ENCODE measurements around the gene CGB1.

DNA sequence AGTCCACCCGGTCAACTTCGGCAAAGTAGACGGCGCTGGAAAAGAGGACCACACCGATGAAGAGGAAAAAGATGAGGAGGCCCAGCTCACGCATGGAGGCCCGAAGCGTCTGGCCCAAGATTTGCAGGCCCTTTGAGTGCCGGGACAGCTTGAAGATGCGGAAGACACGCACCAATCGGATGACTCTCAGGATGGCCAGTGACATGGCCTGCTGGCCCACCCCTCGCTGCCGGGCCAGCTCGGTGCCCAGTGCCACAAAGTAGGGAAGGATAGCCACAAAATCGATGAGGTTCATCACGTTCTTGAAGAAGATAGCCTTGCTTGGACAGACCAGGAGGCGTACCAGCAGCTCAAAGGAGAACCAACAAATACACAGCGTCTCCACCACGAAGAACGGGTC is 33.7 kb upstream of the CGB1 start:
- TF ChIP-seq, protein P1, sequence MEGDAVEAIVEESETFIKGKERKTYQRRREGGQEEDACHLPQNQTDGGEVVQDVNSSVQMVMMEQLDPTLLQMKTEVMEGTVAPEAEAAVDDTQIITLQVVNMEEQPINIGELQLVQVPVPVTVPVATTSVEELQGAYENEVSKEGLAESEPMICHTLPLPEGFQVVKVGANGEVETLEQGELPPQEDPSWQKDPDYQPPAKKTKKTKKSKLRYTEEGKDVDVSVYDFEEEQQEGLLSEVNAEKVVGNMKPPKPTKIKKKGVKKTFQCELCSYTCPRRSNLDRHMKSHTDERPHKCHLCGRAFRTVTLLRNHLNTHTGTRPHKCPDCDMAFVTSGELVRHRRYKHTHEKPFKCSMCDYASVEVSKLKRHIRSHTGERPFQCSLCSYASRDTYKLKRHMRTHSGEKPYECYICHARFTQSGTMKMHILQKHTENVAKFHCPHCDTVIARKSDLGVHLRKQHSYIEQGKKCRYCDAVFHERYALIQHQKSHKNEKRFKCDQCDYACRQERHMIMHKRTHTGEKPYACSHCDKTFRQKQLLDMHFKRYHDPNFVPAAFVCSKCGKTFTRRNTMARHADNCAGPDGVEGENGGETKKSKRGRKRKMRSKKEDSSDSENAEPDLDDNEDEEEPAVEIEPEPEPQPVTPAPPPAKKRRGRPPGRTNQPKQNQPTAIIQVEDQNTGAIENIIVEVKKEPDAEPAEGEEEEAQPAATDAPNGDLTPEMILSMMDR (IDR thresholded peaks at IDR 0.05; ENCODE audit: low read depth, low read length, missing input control): no peak
- TF ChIP-seq SP1 (IDR thresholded peaks at IDR 0.05): no peak
- TF ChIP-seq, protein P2, sequence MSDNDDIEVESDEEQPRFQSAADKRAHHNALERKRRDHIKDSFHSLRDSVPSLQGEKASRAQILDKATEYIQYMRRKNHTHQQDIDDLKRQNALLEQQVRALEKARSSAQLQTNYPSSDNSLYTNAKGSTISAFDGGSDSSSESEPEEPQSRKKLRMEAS (IDR thresholded peaks at IDR 0.05): no peak
- TF ChIP-seq, protein P3, sequence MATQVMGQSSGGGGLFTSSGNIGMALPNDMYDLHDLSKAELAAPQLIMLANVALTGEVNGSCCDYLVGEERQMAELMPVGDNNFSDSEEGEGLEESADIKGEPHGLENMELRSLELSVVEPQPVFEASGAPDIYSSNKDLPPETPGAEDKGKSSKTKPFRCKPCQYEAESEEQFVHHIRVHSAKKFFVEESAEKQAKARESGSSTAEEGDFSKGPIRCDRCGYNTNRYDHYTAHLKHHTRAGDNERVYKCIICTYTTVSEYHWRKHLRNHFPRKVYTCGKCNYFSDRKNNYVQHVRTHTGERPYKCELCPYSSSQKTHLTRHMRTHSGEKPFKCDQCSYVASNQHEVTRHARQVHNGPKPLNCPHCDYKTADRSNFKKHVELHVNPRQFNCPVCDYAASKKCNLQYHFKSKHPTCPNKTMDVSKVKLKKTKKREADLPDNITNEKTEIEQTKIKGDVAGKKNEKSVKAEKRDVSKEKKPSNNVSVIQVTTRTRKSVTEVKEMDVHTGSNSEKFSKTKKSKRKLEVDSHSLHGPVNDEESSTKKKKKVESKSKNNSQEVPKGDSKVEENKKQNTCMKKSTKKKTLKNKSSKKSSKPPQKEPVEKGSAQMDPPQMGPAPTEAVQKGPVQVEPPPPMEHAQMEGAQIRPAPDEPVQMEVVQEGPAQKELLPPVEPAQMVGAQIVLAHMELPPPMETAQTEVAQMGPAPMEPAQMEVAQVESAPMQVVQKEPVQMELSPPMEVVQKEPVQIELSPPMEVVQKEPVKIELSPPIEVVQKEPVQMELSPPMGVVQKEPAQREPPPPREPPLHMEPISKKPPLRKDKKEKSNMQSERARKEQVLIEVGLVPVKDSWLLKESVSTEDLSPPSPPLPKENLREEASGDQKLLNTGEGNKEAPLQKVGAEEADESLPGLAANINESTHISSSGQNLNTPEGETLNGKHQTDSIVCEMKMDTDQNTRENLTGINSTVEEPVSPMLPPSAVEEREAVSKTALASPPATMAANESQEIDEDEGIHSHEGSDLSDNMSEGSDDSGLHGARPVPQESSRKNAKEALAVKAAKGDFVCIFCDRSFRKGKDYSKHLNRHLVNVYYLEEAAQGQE (IDR thresholded peaks at IDR 0.05): no peak
- TF ChIP-seq TAF1 (conservative IDR thresholded peaks at IDR 0.05): no peak
- TF ChIP-seq, protein P4, sequence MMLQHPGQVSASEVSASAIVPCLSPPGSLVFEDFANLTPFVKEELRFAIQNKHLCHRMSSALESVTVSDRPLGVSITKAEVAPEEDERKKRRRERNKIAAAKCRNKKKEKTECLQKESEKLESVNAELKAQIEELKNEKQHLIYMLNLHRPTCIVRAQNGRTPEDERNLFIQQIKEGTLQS (IDR thresholded peaks at IDR 0.05): no peak
- TF ChIP-seq FOXA1 (IDR thresholded peaks at IDR 0.05): no peak
- no peak for TF ChIP-seq RAD21 (IDR thresholded peaks at IDR 0.05)
- TF ChIP-seq, protein P5, sequence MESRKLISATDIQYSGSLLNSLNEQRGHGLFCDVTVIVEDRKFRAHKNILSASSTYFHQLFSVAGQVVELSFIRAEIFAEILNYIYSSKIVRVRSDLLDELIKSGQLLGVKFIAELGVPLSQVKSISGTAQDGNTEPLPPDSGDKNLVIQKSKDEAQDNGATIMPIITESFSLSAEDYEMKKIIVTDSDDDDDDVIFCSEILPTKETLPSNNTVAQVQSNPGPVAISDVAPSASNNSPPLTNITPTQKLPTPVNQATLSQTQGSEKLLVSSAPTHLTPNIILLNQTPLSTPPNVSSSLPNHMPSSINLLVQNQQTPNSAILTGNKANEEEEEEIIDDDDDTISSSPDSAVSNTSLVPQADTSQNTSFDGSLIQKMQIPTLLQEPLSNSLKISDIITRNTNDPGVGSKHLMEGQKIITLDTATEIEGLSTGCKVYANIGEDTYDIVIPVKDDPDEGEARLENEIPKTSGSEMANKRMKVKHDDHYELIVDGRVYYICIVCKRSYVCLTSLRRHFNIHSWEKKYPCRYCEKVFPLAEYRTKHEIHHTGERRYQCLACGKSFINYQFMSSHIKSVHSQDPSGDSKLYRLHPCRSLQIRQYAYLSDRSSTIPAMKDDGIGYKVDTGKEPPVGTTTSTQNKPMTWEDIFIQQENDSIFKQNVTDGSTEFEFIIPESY (IDR thresholded peaks at IDR 0.05): no peak
- no peak for TF ChIP-seq GABPA (IDR thresholded peaks at IDR 0.05 in 1 of 2, conservative IDR thresholded peaks at IDR 0.05 in 1 of 2)
- TF ChIP-seq RXRA (IDR thresholded peaks at IDR 0.05): no peak
- TF ChIP-seq YY1 (IDR thresholded peaks at IDR 0.05): no peak
- TF ChIP-seq JUND (IDR thresholded peaks at IDR 0.05): no peak
- TF ChIP-seq EGR1 (IDR thresholded peaks at IDR 0.05; ENCODE audit: low read depth in 2 of 2): no peak
